Smooth muscle cell (in vitro differentiated cells): Measurements from ENCODE around the gene ASH1L. TPM values are rescaled to one million over a fixed set of nuclear protein-coding genes. Genes with fewer than 3 reads are reported as not detected.
"Not testable (repeated sequence)": the region's sequence is repeated elsewhere in the genome, so short reads cannot be mapped to it uniquely, and the experiment has no call there.

Source experiments
- DNase-seq: peaks from one replicate; lab custom pipeline; 2025; ENCODE audit not compliant: unreplicated experiment; lab: John Stamatoyannopoulos, UW
- H2AFZ ChIP-seq: fragments of 200-600 bp; sonication (generic); 2 replicates; pipeline ENCODE4 v1.6.0; 2016; ENCODE audit warnings: antibody characterized with exemption, low read depth, mild to moderate bottlenecking
- H3F3A ChIP-seq: fragments of 200-600 bp; sonication (generic); 2 replicates; pipeline ENCODE4 v1.6.0; 2017; ENCODE audit warnings: antibody characterized with exemption, low read depth
- H3K27ac ChIP-seq: fragments of 200-600 bp; sonication (generic); 2 replicates; pipeline ENCODE4 v1.5.1; 2016; ENCODE audit warnings: low read depth, mild to moderate bottlenecking
- H3K27me3 ChIP-seq: fragments of 200-600 bp; sonication (generic); 2 replicates; pipeline ENCODE4 v1.6.1; 2016; ENCODE audit warnings: low read depth, mild to moderate bottlenecking
- H3K36me3 ChIP-seq: fragments of 200-600 bp; sonication (generic); 2 replicates; pipeline ENCODE4 v1.5.1; 2016; ENCODE audit warnings: low read depth
- H3K4me1 ChIP-seq: fragments of 200-600 bp; sonication (generic); 2 replicates; pipeline ENCODE4 v1.5.1; 2016; ENCODE audit warnings: low read depth
- H3K4me2 ChIP-seq: fragments of 200-600 bp; sonication (generic); 2 replicates; pipeline ENCODE4 v1.6.0; 2016; ENCODE audit warnings: mild to moderate bottlenecking
- H3K4me3 ChIP-seq: fragments of 200-600 bp; sonication (generic); 2 replicates; pipeline ENCODE4 v1.5.1; 2016; ENCODE audit warnings: mild to moderate bottlenecking
- H3K79me2 ChIP-seq: fragments of 200-600 bp; sonication (generic); 2 replicates; pipeline ENCODE4 v1.6.0; 2016; ENCODE audit warnings: low read depth, mild to moderate bottlenecking
- H3K9ac ChIP-seq: fragments of 200-600 bp; sonication (generic); 2 replicates; pipeline ENCODE4 v1.6.0; 2016; ENCODE audit warnings: low read depth
- H3K9me3 ChIP-seq: fragments of 200-600 bp; sonication (generic); replicated peaks from 2 replicates; pipeline ENCODE4 v1.5.1; 2016; ENCODE audit warnings: low read depth
- H4K20me1 ChIP-seq: fragments of 200-600 bp; sonication (generic); 2 replicates; pipeline ENCODE4 v1.6.0; 2016; ENCODE audit warnings: low read depth
- CTCF ChIP-seq: fragments of 200-600 bp; sonication (generic); IDR thresholded peaks from 2 replicates; pipeline ENCODE4 v1.5.1; 2017; ENCODE audit warnings: borderline replicate concordance, mild to moderate bottlenecking, antibody characterized with exemption; ENCODE audit not compliant: insufficient read depth, poor library complexity, severe bottlenecking
- WGBS: methylation state at CpG from one replicate; pipeline ENCODE4 v1.1.7; 2016; ENCODE audit warnings: low lambda C conversion rate; 5-methylcytosine and 5-hydroxymethylcytosine counted together
- polyA plus RNA-seq: library from polyadenylated mRNA; unstranded; fragments of >200 nt; fragmentation: Nextera tagmentation; extraction: Ambion mirVana; gene quantifications from 2 replicates; pipeline ENCODE4 v1.2.1, GENCODE V29; 2016
- total RNA-seq: library from RNA; depleted of rRNA; stranded (reverse); fragments of >200 nt; gene quantifications from 2 replicates; pipeline ENCODE4 v1.2.3, GENCODE V29; 2014

Gene ASH1L
- total and polyA plus RNA-seq, 2 experiments from 2014 or later: 9.2 to 38.7 TPM

GRCh38 chr1:155420788-155421187 lies 141.8 kb downstream of the ASH1L start:
- Histone ChIP-seq H3K79me2 (peaks cover 30% of the 10 kb centered on the region), H3K36me3 (no peaks in the 10 kb centered on the region), H3K4me3 (no peak overlapping the region), H3F3A (no peaks in the 10 kb centered on the region), H3K4me1 (no peaks in the 10 kb centered on the region), H3K27ac (no peak overlapping the region), H4K20me1 (peaks cover 34% of the 10 kb centered on the region), H3K27me3 (no peaks in the 10 kb centered on the region), H2AFZ (no peak overlapping the region), H3K9me3 (no peaks in the 10 kb centered on the region), H3K9ac (no peak overlapping the region), H3K4me2 (no peak overlapping the region)
- TF ChIP-seq CTCF: no peak
- DNase-seq: no peak
- WGBS: 100% methylated on average over 2 of the region's 2 CpGs

- not testable (repeated sequence) for H3K27me3 ChIP-seq, DNase-seq, H3K9ac ChIP-seq, H3K4me1 ChIP-seq, H3K79me2 ChIP-seq, H3K4me2 ChIP-seq, H3K4me3 ChIP-seq, H3K27ac ChIP-seq, H3F3A ChIP-seq, H3K9me3 ChIP-seq, H3K36me3 ChIP-seq, H2AFZ ChIP-seq
- H4K20me1 ChIP-seq: peaks cover 17% of the 10 kb centered on the region
- 90% methylated on average over 9 of the region's 9 CpGs for WGBS
Observed at GRCh38 chr1:155411840-155412239, 150.8 kb downstream of the ASH1L start.

GRCh38 chr1:155410931-155411330 lies 151.7 kb downstream of the ASH1L start:
- peaks cover 3% of the 10 kb centered on the region for H3K36me3 ChIP-seq
- 94% methylated on average over 1 of the region's 1 CpG for WGBS
- peaks cover 9% of the 10 kb centered on the region for H4K20me1 ChIP-seq
- no peak for TF ChIP-seq CTCF
- H2AFZ ChIP-seq: no peak overlapping the region
- H3K4me1 ChIP-seq: no peaks in the 10 kb centered on the region
- H3K27ac ChIP-seq: no peak overlapping the region
- peaks cover 6% of the 10 kb centered on the region for H3K79me2 ChIP-seq
- H3K9me3 ChIP-seq: no peaks in the 10 kb centered on the region
- H3K27me3 ChIP-seq: no peaks in the 10 kb centered on the region
- H3K4me3 ChIP-seq: no peak overlapping the region
- H3F3A ChIP-seq: no peaks in the 10 kb centered on the region
- DNase-seq: no peak
- H3K4me2 ChIP-seq: no peak overlapping the region
- no peak overlapping the region for H3K9ac ChIP-seq

- Histone ChIP-seq H3K4me1 (no peaks in the 10 kb centered on the region), H3K9ac (no peak overlapping the region), H2AFZ (no peak overlapping the region), H3K36me3 (no peaks in the 10 kb centered on the region), H4K20me1 (peaks cover 47% of the 10 kb centered on the region), H3K9me3 (no peaks in the 10 kb centered on the region), H3K4me3 (no peak overlapping the region), H3K4me2 (no peak overlapping the region), H3F3A (peaks cover 9% of the 10 kb centered on the region), H3K27ac (no peak overlapping the region), H3K79me2 (no peaks in the 10 kb centered on the region), H3K27me3 (no peaks in the 10 kb centered on the region)
- no peak for DNase-seq
- WGBS: 93% methylated on average over 12 of the region's 12 CpGs
- TF ChIP-seq CTCF: no peak
Observed at GRCh38 chr1:155396874-155397476, 165.6 kb downstream of the ASH1L start.
